K562 (cell line): ENCODE results near the gene DENR. TPM values are rescaled to one million over a fixed set of nuclear protein-coding genes. Genes with fewer than 3 reads are reported as not detected.

Source experiments
- ATAC-seq: fragments of 200-7000 bp; cut with Tn5 transposase; 3 replicates; pipeline ENCODE4 v1.9.1; 2020; ENCODE audit warnings: moderate library complexity
- BruUV-seq: library from RNA; stranded (reverse); fragments of 400-500 nt; replicated peaks from 2 replicates; lab custom pipeline; 2021; lab: Mats Ljungman, UMichigan
- CTCF ChIA-PET: fragments of 300-600 bp; formaldehyde crosslinking; extraction: SDS; loops from one replicate; lab custom pipeline; 2021; ENCODE audit warnings: low intra/inter-chr PET ratio; lab: Yijun Ruan, JAX
- POLR2A ChIA-PET: fragments of 300-600, 350-650 bp; sonication (Branson Sonifier 250); formaldehyde crosslinking; extraction: SDS; loops from one replicate; lab custom pipeline; 2021; ENCODE audit warnings: antibody characterized with exemption, inconsistent platforms; lab: Yijun Ruan, JAX
- DNase-seq, 4 experiments: peaks; one replicate each; pipeline versions ENCODE4 v3.0.0 to v3.0.0-alpha.2; 2011 to 2018; ENCODE audit warnings: low spot score in 3 of 4, mixed read lengths in 3 of 4; ENCODE audit errors: extremely low read depth in 1 of 4
- FAIRE-seq: peaks from 2 replicates; lab custom pipeline; 2011; peaks lifted over from hg19 to GRCh38; lab: Jason Lieb, UNC
- H2AFZ ChIP-seq: 2 replicates; pipeline ENCODE4 v1.6.0; 2011; ENCODE audit warnings: low read depth, low read length, control low read depth, inconsistent platforms
- H3K27ac ChIP-seq: fragments of 200-600 bp; 3 replicates; pipeline ENCODE4 v1.8.0; 2011; ENCODE audit warnings: low read depth, mild to moderate bottlenecking, control low read depth, inconsistent platforms, low read length, moderate library complexity, mixed read lengths; ENCODE audit errors: extremely low read depth
- H3K27me3 ChIP-seq, 2 experiments: fragments of 300-600 bp in 1 of 2; 2 replicates in 1 of 2; 3 replicates in 1 of 2; pipeline versions ENCODE4 v1.6.0 to v1.8.0; 2011; ENCODE audit warnings: inconsistent platforms in 2 of 2, low read length in 2 of 2, mild to moderate bottlenecking in 1 of 2, mixed read lengths in 1 of 2, moderate library complexity in 1 of 2; ENCODE audit not compliant: control insufficient read depth in 2 of 2, insufficient read depth in 2 of 2
- H3K36me3 ChIP-seq: fragments of 300-600 bp; 3 replicates; pipeline ENCODE4 v1.8.0; 2011; ENCODE audit warnings: mild to moderate bottlenecking, low read length, inconsistent platforms; ENCODE audit not compliant: control insufficient read depth, insufficient read depth
- H3K4me1 ChIP-seq, 2 experiments: fragments of 200-600 bp in 1 of 2; replicated peaks in 1 of 2; 2 replicates in 1 of 2; 3 replicates in 1 of 2; pipeline versions ENCODE4 v1.5.1 to v1.8.0; 2011; ENCODE audit warnings: inconsistent platforms in 2 of 2, low read length in 2 of 2, mild to moderate bottlenecking in 1 of 2, mixed read lengths in 1 of 2, moderate library complexity in 1 of 2; ENCODE audit not compliant: control insufficient read depth in 2 of 2, insufficient read depth in 2 of 2
- H3K4me2 ChIP-seq: 2 replicates; pipeline ENCODE4 v1.6.1; 2011; ENCODE audit warnings: low read length, control low read depth, inconsistent platforms, mixed read lengths; ENCODE audit not compliant: insufficient read depth
- H3K4me3 ChIP-seq: fragments of 200-600 bp; sonication (generic), shearing (Covaris generic); 2 replicates; pipeline ENCODE4 v1.5.1; 2016; ENCODE audit warnings: control low read depth, inconsistent platforms
- H3K79me2 ChIP-seq: fragments of 200-600 bp; 3 replicates; pipeline ENCODE4 v1.8.0; 2011; ENCODE audit warnings: low read length, inconsistent platforms; ENCODE audit not compliant: control insufficient read depth, insufficient read depth
- H3K9ac ChIP-seq, 2 experiments: 2 replicates each; pipeline versions ENCODE4 v1.6.0 to v1.6.1; 2011; ENCODE audit warnings: low read depth in 2 of 2, low read length in 2 of 2, control low read depth in 1 of 2, inconsistent platforms in 1 of 2, mild to moderate bottlenecking in 1 of 2, mixed read lengths in 1 of 2; ENCODE audit not compliant: insufficient read depth in 1 of 2
- H3K9me1 ChIP-seq: one replicate; pipeline ENCODE4 v1.6.0; 2011; ENCODE audit warnings: inconsistent platforms, mild to moderate bottlenecking, low read length, moderate library complexity; ENCODE audit not compliant: control insufficient read depth, insufficient read depth
- H3K9me3 ChIP-seq: replicated peaks from 2 replicates; pipeline ENCODE4 v1.5.1; 2011; ENCODE audit warnings: low read depth, low read length, inconsistent platforms; ENCODE audit not compliant: control insufficient read depth, insufficient read depth
- H4K20me1 ChIP-seq: replicated peaks from 2 replicates; pipeline ENCODE4 v1.6.1; 2011; ENCODE audit warnings: low read length, inconsistent platforms, mixed read lengths; ENCODE audit not compliant: control insufficient read depth, insufficient read depth
- BMI1 ChIP-seq: fragments of 150-350 bp; IDR thresholded peaks from 2 replicates; pipeline ENCODE4 v1.6.1; 2014; ENCODE audit warnings: low read length
- CHD1 ChIP-seq: fragments of 200-600 bp; sonication (generic); IDR thresholded peaks from one replicate; pipeline ENCODE4 v1.6.1; 2012; ENCODE audit warnings: mild to moderate bottlenecking, moderate library complexity, low read length, inconsistent platforms
- FOXJ3 ChIP-seq: sonication (generic); formaldehyde crosslinking; IDR thresholded peaks from 2 replicates; pipeline ENCODE4 v1.4.0; 2020; ENCODE audit warnings: mild to moderate bottlenecking, missing genetic modification reagents
- HDAC2 ChIP-seq: fragments of 450-650 bp; IDR thresholded peaks from 2 replicates; pipeline ENCODE4 v1.6.1; 2016; ENCODE audit warnings: mild to moderate bottlenecking
- IFI16 ChIP-seq: fragments of 250-450 bp; sonication (Bioruptor Pico); IDR thresholded peaks from 2 replicates; pipeline ENCODE4 v2.1.2; 2022; ENCODE audit warnings: mild to moderate bottlenecking, inconsistent platforms
- MTA1 ChIP-seq: fragments of 450-650 bp; IDR thresholded peaks from 2 replicates; pipeline ENCODE4 v1.6.1; 2017; ENCODE audit warnings: borderline replicate concordance
- NFATC3 ChIP-seq: fragments of 450-650 bp; IDR thresholded peaks from 2 replicates; pipeline ENCODE4 v1.6.1; 2017; ENCODE audit warnings: mild to moderate bottlenecking
- PHTF2 ChIP-seq: fragments of 250-450 bp; sonication (Bioruptor Pico); IDR thresholded peaks from 2 replicates; pipeline ENCODE4 v1.5.0; 2021; ENCODE audit warnings: mild to moderate bottlenecking
- POU5F1 ChIP-seq: fragments of 150-350 bp; IDR thresholded peaks from 2 replicates; pipeline ENCODE4 v1.6.1; 2014; ENCODE audit warnings: borderline replicate concordance, low read length, low read depth, mild to moderate bottlenecking; ENCODE audit not compliant: partially characterized antibody
- PTBP1 ChIP-seq: fragments of 200-400 bp; formaldehyde crosslinking; IDR thresholded peaks from 2 replicates; pipeline ENCODE4 v1.6.1; 2017; ENCODE audit warnings: low read depth, low read length
- SIN3B ChIP-seq: fragments of 450-650 bp; IDR thresholded peaks from 2 replicates; pipeline ENCODE4 v1.6.1; 2017; ENCODE audit warnings: low read depth, mild to moderate bottlenecking, moderate library complexity
- STAG1 ChIP-seq: sonication (generic); formaldehyde crosslinking; IDR thresholded peaks from 2 replicates; pipeline ENCODE4 v1.5.0; 2020; ENCODE audit warnings: missing genetic modification reagents, borderline replicate concordance
- TRIM24 ChIP-seq, 2 experiments: fragments of 450-650 bp; IDR thresholded peaks; 2 replicates each; pipeline ENCODE4 v1.6.1; 2016
- ZNF140 ChIP-seq: fragments of 250-450 bp; sonication (Bioruptor Pico); IDR thresholded peaks from 2 replicates; pipeline ENCODE4 v1.8.0; 2021; ENCODE audit warnings: moderate library complexity, mild to moderate bottlenecking, inconsistent platforms
- ZNF174 ChIP-seq: fragments of 250-450 bp; sonication (Bioruptor Pico); IDR thresholded peaks from 2 replicates; pipeline ENCODE4 v1.4.0; 2020; ENCODE audit warnings: mild to moderate bottlenecking
- WGBS: fragments of 100-300 bp; shearing (Covaris generic); methylation state at CpG from one replicate; pipeline ENCODE4 v1.1.6; 2016; ENCODE audit warnings: low coverage, mixed read lengths; ENCODE audit not compliant: insufficient coverage; ENCODE audit errors: missing lambda C conversion rate; 5-methylcytosine and 5-hydroxymethylcytosine counted together
- in situ Hi-C: fragments of 300-500 bp; cut with MboI; formaldehyde crosslinking; loops from 4 replicates; pipeline ENCODE4 v1.15.0; 2018; ENCODE audit warnings: inconsistent platforms, mixed read lengths
- intact Hi-C: fragments of 100-400 bp; cut with micrococcal nuclease; formaldehyde crosslinking; loops from 2 replicates; pipeline ENCODE4 v1.14.2; 2022
- polyA plus RNA-seq, 8 experiments: library from polyadenylated mRNA; depleted of rRNA in 4 of 8; stranded (reverse) in 5 of 8; unstranded in 3 of 8; fragments of >200 nt; fragmentation: Nextera tagmentation in 2 of 8; fragmentation: Illumina TruSeq in 1 of 8; extraction: Ambion mirVana in 2 of 8; extraction: Trizol in 1 of 8; gene quantifications; 2 replicates each; pipeline versions ENCODE4 v1.2.1 to v1.2.3, GENCODE V29; 2011 to 2014; ENCODE audit warnings: inconsistent platforms in 1 of 8, missing spikeins in 1 of 8
- total RNA-seq, 7 experiments: library from RNA; depleted of rRNA in 6 of 7; stranded (reverse); fragments of >200 nt in 6 of 7; fragmentation: Illumina TruSeq in 2 of 7; extraction: Trizol in 2 of 7; gene quantifications; 2 replicates each; pipeline versions ENCODE4 v1.2.1 to v1.2.3, GENCODE V29; 2011 to 2021; ENCODE audit warnings: low replicate concordance in 1 of 7
- TF ChIP-seq, protein P1 (sequence below): fragments of 450-650 bp; IDR thresholded peaks from 2 replicates; pipeline ENCODE4 v1.6.1; 2017; ENCODE audit warnings: antibody characterized with exemption, mild to moderate bottlenecking
- TF ChIP-seq, protein P2 (sequence below): fragments of 250-450 bp; sonication (Bioruptor Pico); IDR thresholded peaks from 2 replicates; pipeline ENCODE4 v1.8.0; 2022; ENCODE audit warnings: inconsistent platforms, mild to moderate bottlenecking, moderate library complexity, borderline replicate concordance
- TF ChIP-seq, protein P3 (sequence below): fragments of 250-450 bp; sonication (Bioruptor Pico); IDR thresholded peaks from 2 replicates; pipeline ENCODE4 v1.8.0; 2022; ENCODE audit warnings: moderate library complexity, mild to moderate bottlenecking, inconsistent platforms

DENR gene
- total and polyA plus RNA-seq, 9 of the 15 experiments (the other 6 are each of a cell fraction or from before 2014, with no cell fraction given) = 32.5 to 77.4 (median 54.7) TPM

GRCh38 chr12:122724641-122725243, 27.9 kb upstream of the DENR start:
- DNase-seq = no peak
- intact Hi-C loops = no loop called here
- no peak for ATAC-seq
- 53% methylated on average over 12 of the region's 12 CpGs for WGBS
- Histone ChIP-seq H3K27ac (no peak overlapping the region), H3K27me3 (peaks cover 9 to 19% of the 10 kb centered on the region in 2 experiments), H3K9ac (no peak overlapping the region), H3K4me2 (no peak overlapping the region), H3K4me1 (peaks cover 1 to 8% of the 10 kb centered on the region in 2 experiments; a peak in 2 of 5 replicates), H4K20me1 (peaks cover 3% of the 10 kb centered on the region; the same call in 1 of the 2 replicates), H3K79me2 (no peaks in the 10 kb centered on the region), H3K9me1 (no peaks in the 10 kb centered on the region), H2AFZ (no peak overlapping the region), H3K36me3 (no peaks in the 10 kb centered on the region), H3K9me3 (no peaks in the 10 kb centered on the region), H3K4me3 (no peak overlapping the region)
- FAIRE-seq = no peak
- ChIA-PET CTCF (no interaction called here), POLR2A (interaction anchor here (0.5 to 1.6 kb wide), 4 partner anchors 10 to 67 kb away, joined by 3 to 5 read pairs (median 4); partner anchors contain the start of gene DENR)
- BruUV-seq = no TSS peak
- in situ Hi-C loops = no loop called here
- TF ChIP-seq TRIM24 (IDR thresholded peaks at IDR 0.05) (no peak), BMI1 (no peak), FOXJ3 (CRISPR knock-in tag) (no peak), STAG1 (CRISPR knock-in tag) (no peak), SIN3B (no peak), IFI16 (CRISPR knock-in tag) (no peak), NFATC3 (no peak), ZNF140 (CRISPR knock-in tag) (no peak), ZNF174 (CRISPR knock-in tag) (no peak), PHTF2 (no peak), POU5F1 (no peak), CHD1 (no peak), PTBP1 (no peak), MTA1 (no peak), HDAC2 (no peak)
- TF ChIP-seq, protein P1, sequence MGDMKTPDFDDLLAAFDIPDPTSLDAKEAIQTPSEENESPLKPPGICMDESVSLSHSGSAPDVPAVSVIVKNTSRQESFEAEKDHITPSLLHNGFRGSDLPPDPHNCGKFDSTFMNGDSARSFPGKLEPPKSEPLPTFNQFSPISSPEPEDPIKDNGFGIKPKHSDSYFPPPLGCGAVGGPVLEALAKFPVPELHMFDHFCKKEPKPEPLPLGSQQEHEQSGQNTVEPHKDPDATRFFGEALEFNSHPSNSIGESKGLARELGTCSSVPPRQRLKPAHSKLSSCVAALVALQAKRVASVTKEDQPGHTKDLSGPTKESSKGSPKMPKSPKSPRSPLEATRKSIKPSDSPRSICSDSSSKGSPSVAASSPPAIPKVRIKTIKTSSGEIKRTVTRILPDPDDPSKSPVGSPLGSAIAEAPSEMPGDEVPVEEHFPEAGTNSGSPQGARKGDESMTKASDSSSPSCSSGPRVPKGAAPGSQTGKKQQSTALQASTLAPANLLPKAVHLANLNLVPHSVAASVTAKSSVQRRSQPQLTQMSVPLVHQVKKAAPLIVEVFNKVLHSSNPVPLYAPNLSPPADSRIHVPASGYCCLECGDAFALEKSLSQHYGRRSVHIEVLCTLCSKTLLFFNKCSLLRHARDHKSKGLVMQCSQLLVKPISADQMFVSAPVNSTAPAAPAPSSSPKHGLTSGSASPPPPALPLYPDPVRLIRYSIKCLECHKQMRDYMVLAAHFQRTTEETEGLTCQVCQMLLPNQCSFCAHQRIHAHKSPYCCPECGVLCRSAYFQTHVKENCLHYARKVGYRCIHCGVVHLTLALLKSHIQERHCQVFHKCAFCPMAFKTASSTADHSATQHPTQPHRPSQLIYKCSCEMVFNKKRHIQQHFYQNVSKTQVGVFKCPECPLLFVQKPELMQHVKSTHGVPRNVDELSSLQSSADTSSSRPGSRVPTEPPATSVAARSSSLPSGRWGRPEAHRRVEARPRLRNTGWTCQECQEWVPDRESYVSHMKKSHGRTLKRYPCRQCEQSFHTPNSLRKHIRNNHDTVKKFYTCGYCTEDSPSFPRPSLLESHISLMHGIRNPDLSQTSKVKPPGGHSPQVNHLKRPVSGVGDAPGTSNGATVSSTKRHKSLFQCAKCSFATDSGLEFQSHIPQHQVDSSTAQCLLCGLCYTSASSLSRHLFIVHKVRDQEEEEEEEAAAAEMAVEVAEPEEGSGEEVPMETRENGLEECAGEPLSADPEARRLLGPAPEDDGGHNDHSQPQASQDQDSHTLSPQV = no peak
- TF ChIP-seq, protein P2, sequence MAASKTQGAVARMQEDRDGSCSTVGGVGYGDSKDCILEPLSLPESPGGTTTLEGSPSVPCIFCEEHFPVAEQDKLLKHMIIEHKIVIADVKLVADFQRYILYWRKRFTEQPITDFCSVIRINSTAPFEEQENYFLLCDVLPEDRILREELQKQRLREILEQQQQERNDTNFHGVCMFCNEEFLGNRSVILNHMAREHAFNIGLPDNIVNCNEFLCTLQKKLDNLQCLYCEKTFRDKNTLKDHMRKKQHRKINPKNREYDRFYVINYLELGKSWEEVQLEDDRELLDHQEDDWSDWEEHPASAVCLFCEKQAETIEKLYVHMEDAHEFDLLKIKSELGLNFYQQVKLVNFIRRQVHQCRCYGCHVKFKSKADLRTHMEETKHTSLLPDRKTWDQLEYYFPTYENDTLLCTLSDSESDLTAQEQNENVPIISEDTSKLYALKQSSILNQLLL (CRISPR knock-in tag) = no peak
- TF ChIP-seq, protein P3, sequence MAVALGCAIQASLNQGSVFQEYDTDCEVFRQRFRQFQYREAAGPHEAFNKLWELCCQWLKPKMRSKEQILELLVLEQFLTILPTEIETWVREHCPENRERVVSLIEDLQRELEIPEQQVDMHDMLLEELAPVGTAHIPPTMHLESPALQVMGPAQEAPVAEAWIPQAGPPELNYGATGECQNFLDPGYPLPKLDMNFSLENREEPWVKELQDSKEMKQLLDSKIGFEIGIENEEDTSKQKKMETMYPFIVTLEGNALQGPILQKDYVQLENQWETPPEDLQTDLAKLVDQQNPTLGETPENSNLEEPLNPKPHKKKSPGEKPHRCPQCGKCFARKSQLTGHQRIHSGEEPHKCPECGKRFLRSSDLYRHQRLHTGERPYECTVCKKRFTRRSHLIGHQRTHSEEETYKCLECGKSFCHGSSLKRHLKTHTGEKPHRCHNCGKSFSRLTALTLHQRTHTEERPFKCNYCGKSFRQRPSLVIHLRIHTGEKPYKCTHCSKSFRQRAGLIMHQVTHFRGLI (CRISPR knock-in tag) = no peak
